Astrocyte of the spinal cord (primary cell): ENCODE data around the gene NAB2.

Source experiments
- DNase-seq: peaks from one replicate; pipeline ENCODE4 v3.0.0; 2011; ENCODE audit warnings: low read depth, low spot score
- H3K4me3 ChIP-seq: 2 replicates; pipeline ENCODE4 v1.5.1; 2011; ENCODE audit warnings: low read depth, mild to moderate bottlenecking, low read length, moderate library complexity
- CTCF ChIP-seq: IDR thresholded peaks from 2 replicates; pipeline ENCODE4 v1.5.1; 2012; ENCODE audit warnings: low read depth, mild to moderate bottlenecking, low read length, inconsistent platforms
- in situ Hi-C: cut with HindIII; loops from 2 replicates; pipeline ENCODE4 v1.10.0; 2017; ENCODE audit warnings: low sequenced_read_pairs

Gene NAB2

DNA sequence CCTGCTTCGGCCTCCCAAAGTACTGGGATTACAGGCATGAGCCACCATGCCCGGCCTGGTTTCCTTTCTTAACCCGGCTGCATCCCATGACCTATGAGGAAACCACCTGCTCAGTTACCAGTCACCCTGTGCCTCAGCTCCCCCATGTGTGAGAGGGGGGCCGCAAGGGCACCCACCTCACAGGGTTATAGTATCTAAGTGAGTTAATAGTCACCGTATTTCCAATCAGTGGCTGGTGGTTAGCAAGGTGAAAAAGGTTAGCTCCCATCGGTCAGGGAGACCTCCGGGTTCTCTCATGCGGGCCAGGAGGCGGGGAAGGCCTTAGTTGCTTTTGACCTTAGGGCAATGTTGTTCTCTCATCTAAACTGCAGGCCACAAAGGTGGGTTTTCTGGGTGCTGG is 46.0 kb downstream of the NAB2 start:
- in situ Hi-C loops, result loop anchor here (5.0 kb wide), 1 partner anchor 37 kb away; no protein-coding TSS in a partner anchor
- TF ChIP-seq CTCF, result no peak
- H3K4me3 ChIP-seq, result no peak overlapping the region

GRCh38 chr12:57135527-57136326 is 46.8 kb downstream of the NAB2 start:
- in situ Hi-C loops, result no loop called here
- no peak for TF ChIP-seq CTCF
- peak; percentile 50 for DNase-seq
- no peak overlapping the region for H3K4me3 ChIP-seq

More for the DNA sequence above, 46.0 kb downstream of the NAB2 start:
- no peak for DNase-seq

DNA sequence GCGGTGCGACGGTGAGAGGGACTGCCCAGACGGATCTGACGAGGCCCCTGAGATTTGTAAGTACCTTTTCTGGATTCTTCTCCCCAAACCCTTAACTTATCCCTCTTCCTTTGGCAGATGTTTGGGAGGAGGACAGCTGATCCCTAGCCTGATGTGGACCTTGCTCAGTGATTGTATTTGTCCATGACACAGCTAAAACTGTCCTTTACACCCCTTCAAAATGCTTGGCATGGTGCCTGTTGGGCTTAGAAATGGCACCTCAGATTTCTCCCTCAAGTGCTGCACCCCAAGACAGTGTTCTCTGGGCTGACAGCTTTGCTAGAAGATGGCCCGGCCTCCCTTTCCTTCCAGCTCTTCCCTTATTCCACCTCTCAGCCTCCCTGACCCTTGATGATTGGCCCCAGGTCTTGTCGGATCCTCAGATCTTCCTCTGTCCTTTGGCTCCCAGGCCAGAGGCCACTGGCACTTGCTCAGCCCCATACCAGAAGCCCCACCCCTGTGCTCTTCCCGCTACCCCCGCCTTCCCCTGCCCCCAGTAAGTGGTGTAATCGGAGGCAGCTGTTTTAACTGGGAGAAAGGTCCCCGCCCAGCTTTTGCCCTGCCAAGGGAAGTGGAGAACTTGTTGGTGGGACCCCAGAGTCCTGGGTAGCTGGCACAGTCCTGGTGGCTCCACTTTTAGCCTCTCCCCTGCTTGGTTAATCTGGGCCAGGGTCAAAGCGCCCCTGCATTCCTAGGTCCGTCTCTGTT is 49.8 kb downstream of the NAB2 start:
- no peak for TF ChIP-seq CTCF
- in situ Hi-C loops, result no loop called here
- no peak for DNase-seq
- no peak overlapping the region for H3K4me3 ChIP-seq

DNA sequence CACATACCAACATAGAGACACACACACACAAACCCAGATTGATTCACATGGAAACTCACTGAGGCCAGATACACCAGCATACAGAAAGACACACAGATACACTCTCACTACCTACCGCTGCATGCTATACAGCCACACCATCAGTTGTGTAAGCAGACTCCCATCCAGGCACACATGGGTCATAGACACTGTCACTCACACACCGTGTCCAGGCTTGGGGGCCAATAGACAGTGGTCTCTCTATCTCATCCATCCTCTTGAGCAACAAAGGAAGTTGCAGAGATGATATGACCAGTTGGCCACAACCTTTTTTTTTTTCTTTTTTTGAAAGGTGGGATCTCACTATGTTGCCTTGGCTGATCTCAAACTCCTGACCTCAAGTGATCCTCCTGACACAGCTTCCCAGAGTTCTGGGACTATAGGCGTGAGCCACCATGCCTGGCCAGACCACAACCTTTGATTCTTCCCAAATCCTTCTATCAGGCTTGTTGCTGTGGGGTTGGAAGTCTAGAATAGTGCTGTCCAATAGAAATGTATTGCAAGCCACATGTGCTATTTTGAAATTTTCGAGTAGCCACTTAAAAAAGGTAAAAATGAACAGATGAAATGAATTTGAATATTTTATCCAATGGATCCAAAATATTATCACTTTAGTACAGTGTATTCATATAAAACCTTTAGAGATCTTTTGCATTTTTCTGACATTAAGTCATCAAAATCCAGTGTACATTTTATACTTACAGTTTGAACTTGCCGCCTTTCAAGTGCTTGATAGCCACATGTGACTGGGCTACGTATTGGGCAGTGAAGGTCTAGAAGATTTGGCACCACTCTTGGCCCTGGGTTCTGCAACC is 51.1 kb downstream of the NAB2 start:
- DNase-seq, result no peak
- no peak overlapping the region for H3K4me3 ChIP-seq
- no peak for TF ChIP-seq CTCF
- in situ Hi-C loops, result no loop called here

- no peak for TF ChIP-seq CTCF
- H3K4me3 ChIP-seq, result no peak overlapping the region
- DNase-seq, result no peak
- in situ Hi-C loops, result no loop called here
These were observed 52.3 kb downstream of the NAB2 start for GRCh38 chr12:57141249-57141648.

GRCh38 chr12:57142121-57142520 is 53.2 kb downstream of the NAB2 start:
- H3K4me3 ChIP-seq, result no peak overlapping the region
- in situ Hi-C loops, result no loop called here
- DNase-seq, result no peak
- TF ChIP-seq CTCF, result no peak
